Astrocyte (in vitro differentiated cells and primary cell): ENCODE results near the gene DAP.

Source experiments
- EZH2 ChIP-seq: IDR thresholded peaks from 2 replicates; pipeline ENCODE4 v1.6.1; 2012; ENCODE audit warnings: mild to moderate bottlenecking, low read length, inconsistent platforms; ENCODE audit not compliant: insufficient read depth
- TF ChIP-seq, protein P1 (sequence below): IDR thresholded peaks from 2 replicates; pipeline ENCODE4 v1.5.1; 2011; ENCODE audit warnings: low read depth, mild to moderate bottlenecking, inconsistent platforms, low read length, moderate library complexity; ENCODE audit not compliant: insufficient read depth

- TF ChIP-seq, protein P1, sequence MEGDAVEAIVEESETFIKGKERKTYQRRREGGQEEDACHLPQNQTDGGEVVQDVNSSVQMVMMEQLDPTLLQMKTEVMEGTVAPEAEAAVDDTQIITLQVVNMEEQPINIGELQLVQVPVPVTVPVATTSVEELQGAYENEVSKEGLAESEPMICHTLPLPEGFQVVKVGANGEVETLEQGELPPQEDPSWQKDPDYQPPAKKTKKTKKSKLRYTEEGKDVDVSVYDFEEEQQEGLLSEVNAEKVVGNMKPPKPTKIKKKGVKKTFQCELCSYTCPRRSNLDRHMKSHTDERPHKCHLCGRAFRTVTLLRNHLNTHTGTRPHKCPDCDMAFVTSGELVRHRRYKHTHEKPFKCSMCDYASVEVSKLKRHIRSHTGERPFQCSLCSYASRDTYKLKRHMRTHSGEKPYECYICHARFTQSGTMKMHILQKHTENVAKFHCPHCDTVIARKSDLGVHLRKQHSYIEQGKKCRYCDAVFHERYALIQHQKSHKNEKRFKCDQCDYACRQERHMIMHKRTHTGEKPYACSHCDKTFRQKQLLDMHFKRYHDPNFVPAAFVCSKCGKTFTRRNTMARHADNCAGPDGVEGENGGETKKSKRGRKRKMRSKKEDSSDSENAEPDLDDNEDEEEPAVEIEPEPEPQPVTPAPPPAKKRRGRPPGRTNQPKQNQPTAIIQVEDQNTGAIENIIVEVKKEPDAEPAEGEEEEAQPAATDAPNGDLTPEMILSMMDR, result no peak
- no peak for TF ChIP-seq EZH2
Measured at GRCh38 chr5:10648806-10649665, 112.0 kb downstream of the DAP start.
